Dermis lymphatic vessel endothelial cell (primary cell): ENCODE results near the gene UNC79. TPM values are rescaled to one million over a fixed set of nuclear protein-coding genes. Genes with fewer than 3 reads are reported as not detected.

Experiments used
- total RNA-seq: library from RNA; depleted of rRNA; stranded (reverse); fragments of >200 nt; gene quantifications from 2 replicates; pipeline ENCODE4 v1.2.1, GENCODE V29; 2014

UNC79 gene
- under 0.01 TPM in 2 replicates for total RNA-seq

GRCh38 chr14:93430315-93431035 is at the start of gene UNC79:
TSS of gene UNC79 (plus strand) at chr14:93430939. CDS start at chr14:93431030, 91 bp downstream.

Other genes with a start within 250 kb of the UNC79 start
- 37.3 and 37.9 TPM in 2 replicates for gene MOAP1, start 246.0 kb upstream of the UNC79 start, total RNA-seq
- gene LYSET, start 245.6 kb upstream of the UNC79 start, total RNA-seq: 11.7 and 12.1 TPM in 2 replicates
- 16.5 and 20.4 TPM in 2 replicates for gene GON7, start 223.9 kb upstream of the UNC79 start, total RNA-seq
- gene UBR7, start 223.7 kb upstream of the UNC79 start, total RNA-seq: 39.8 and 52.1 TPM in 2 replicates
- 29.9 and 30.3 TPM in 2 replicates for gene BTBD7, start 97.9 kb upstream of the UNC79 start, total RNA-seq
- not detected in 2 replicates for gene COX8C, start 83.8 kb upstream of the UNC79 start, total RNA-seq